Measurements from ENCODE around the gene LAIR2.
A peak's percentile ranks its signal among the peaks of the same experiment; 100 is the strongest.
"Not testable (repeated sequence)": the region's sequence is repeated elsewhere in the genome, so short reads cannot be mapped to it uniquely, and the experiment has no call there.

Gene LAIR2

DNA sequence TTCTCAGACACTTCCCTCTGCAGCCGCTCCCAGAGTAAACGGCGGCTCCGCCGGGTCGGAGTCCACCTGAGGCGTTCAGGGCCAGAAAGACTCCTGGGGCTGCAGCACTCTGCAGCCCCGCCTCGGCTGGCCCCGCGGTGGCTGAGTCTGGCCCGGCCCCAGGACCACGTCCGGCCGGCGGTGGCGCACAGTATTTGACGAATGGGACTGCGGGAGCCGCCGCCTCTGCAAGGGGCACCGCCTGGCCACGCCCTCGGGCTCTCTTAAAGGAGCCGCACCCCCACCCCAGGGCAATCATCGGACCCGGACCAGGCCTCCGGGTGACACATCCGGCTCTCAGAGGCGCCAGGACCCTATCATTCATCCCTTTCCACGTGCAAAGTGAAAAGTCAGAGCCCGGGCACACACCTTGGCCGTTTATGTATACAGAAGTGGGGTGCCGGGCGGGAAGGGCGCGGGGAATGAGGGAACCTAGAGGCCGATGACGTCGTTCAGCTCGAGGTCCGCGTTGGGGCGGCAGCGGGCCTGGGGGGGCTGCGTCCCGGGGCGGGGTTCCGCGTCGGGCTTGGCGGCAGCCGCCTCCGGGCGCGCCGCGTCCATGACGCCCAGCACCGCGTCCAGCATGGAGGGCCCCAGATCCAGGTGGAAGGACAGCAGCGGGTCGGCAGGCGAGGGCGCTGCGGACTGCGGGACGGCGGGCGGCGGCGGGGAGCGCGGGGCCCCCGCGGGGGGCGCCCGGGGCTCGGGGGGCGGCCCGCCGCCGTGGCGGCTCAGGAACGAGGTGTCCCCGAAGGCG lies 37.8 kb upstream of the LAIR2 start:
- peak; percentile 51 for DNase-seq

DNA sequence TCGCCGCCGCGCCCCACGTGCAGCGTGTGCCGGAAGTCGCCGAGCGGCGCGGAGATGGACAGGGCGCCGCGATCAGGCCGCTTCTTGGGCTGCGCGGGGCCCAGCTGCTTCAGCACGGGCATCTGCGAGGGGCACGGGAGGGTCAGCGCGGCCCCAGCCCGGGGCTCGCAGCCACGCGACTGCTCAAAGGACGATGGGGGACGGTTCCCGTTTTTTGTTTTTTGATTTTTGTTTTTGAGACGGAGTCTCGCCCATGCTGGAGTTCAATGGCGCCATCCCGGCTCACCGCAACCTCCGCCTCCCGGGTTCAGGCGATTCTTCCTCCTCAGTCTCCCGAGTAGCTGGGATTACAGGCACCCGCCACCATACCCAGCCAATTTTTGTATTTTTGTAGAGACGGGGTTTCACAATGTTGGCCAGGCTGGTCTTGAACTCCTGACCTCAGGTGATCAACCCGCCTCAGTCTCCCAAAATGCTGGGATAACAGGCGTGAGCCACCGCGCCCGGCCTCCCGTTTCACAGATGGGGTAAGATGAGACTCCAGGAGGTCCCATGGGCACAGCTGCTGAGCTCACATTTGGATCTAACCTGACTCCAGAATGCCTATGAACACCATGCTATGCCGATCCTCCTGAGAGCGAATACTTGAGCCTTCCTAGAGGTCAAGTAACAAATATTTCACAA lies 37.1 kb upstream of the LAIR2 start:
- DNase-seq = no peak

DNA sequence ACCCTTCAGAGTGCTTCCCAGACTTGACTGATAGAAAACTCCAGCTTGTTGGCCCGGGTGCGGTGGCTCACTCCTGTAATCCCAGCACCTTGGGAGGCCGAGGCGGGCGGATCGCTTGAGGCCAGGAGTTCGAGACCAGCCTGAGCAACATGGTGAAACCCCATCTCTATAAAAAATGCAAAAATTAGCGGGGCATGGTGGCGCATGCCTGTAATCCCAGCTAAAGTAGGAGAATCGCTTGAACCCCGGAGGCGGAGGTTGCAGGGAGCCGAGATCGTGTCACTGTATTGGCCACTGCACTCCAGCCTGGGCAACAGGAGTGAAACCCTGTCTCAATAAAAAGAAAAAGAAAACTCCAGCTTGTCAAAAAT lies 36.5 kb upstream of the LAIR2 start:
- DNase-seq = not testable (repeated sequence)

DNA sequence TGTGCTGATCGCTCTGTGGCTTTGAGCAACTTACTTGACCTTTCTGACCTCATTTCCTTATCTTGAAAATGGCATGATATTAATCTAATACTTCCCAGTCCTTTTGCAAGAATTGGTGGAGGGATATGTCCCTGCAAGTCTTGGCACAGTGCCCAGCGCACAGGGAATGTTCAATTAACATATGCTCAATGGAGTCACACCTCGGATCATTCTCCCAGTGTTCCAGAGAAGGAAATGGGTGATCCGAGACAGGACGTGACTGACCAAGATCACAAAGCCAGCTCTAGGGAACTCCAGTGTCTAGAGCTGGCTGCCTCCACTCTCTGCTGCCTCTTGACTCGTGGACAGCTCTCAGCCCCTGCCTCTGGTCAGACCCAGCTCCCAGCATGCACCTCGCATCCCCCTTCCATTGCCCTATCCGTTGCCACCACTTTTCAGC lies 33.1 kb upstream of the LAIR2 start:
- DNase-seq = no peak

DNA sequence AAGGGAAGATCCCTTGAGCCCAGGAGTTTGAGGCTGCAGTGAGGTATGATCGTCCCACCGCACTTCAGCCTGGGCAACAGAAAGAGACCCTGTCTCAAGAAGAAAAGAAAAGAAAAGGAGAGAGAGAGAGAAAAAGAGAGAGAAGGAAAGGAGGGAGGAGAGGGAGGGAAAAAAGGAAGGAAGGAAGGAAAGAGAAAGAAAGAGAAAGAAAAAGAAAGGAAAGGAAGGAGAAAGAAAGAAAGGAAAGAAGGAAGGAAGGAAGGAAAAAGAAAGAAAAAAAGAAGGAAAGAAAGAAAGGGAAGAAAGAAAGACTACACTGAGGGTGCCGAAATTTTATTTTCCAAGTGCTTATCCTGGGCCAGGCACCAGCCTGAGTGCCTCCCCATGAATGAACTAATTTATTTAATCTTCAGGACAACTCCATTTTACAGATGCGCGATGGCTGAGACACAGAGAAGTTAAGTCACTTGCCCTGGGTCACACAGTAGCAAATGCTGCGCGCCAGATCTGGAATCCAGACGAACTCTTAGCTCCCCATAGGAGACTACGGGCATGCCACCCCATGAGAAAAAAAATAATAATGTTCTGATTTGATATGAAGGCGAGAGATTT lies 32.2 kb upstream of the LAIR2 start:
- no peak for DNase-seq

DNA sequence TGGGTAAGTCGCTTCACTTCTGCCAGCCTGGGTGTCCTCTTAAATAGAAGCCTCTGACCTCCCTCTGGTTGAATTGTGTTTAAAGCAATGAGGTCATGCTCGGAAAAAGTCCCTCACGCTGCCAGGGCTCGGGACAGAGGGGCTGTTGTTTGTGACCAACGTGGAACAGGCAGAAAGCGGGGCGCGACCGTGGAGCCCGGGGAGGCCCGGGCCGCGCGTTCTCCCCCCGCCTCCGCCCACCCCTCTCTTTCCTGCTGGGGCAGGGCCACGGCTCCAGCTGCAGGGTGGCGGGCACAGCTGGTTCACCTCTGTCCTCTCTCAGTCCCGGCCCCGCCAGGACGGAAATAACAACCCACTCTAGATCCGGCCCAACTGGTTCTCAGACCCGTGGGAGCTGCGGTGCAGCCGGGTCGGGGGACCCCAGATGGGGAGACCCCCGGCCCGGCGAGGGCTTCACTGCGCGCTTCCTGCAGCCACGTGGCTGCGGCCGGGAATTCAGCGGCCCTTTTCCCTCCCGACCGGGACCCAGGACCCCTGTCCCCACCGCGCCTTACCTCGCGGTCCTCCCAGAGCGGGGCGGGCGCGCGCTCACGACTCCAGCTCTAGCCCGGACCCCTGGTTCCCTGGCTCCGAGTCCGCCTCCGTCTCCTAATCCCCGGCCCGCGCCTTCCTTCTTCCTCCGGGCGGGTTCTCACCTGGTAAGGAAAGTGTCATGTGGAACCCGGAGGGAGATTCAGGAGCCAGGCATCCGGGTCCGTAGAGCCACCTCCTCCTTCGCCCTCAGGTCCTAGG lies 31.4 kb upstream of the LAIR2 start:
- no peak for DNase-seq

DNA sequence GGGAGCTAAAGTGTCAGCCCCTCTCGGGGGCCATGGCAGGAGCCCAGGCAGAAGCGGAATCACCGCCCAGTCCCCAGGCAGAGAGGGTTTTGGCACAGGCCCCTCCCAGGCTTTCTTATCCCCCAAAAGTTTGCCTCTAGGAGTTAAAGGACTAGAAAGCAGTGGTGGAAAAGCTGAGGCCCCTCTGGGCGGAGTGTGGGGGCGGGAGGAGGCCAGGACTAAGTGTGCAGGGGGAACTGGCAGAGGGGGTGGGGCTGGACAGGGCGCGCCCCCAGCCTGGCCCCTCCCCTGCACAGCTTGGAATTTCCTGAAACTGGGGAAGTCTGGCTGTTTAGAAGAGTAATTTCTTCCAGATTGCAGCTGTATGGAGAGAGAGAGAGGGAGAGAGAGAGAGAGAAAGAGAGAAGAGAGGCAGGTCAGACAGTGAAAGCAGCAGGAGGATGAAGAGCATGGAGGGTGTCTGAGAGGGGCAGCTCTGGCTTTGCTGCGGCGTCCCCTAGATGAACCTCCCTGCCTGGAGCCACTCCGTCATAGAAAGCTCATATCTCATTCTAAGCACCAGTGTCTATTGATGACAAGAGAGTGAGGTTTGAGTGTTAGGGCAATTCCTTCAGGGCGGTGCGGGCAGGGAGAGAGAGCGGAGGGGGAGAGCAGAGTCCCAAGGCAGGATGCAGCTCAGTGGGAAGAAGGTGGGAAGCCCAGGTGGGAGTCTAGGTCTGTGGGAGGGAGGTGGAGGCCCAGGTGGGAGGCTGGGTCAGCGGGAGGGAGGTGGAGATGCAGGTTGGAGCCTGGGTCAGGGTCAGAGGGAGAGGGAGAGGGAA lies 29.4 kb upstream of the LAIR2 start, which contains the start of gene CDC42EP5:
Gene CDC42EP5 (minus strand): TSS at position 226 of the 821 bp plus-strand sequence. CDS start 7,749 bp downstream, outside the sequence.
- no peak for DNase-seq

DNA sequence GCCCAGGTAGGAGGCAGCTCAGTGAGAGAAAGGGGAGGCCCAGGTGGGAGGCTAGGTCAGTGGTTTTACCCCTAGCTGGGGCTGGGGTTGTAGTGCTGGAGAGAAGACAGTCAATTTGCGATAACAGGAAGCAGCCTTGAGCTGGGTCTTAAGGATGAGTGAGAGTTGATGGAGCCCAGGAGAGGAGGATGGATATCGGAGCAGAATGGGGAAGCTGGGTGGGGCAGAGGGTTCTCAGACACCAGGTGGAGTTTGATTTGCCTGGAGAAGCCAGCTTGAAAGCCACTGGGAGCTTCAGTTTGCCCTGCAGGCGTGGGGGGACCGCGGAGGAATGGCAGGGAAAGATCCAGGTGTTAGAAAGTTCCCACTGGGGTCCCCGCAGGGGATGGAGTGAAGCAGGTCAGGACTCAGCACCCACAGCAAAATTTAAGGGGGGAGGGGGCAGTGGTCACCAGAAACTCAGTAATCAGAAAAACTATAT lies 28.7 kb upstream of the LAIR2 start:
- no peak for DNase-seq

DNA sequence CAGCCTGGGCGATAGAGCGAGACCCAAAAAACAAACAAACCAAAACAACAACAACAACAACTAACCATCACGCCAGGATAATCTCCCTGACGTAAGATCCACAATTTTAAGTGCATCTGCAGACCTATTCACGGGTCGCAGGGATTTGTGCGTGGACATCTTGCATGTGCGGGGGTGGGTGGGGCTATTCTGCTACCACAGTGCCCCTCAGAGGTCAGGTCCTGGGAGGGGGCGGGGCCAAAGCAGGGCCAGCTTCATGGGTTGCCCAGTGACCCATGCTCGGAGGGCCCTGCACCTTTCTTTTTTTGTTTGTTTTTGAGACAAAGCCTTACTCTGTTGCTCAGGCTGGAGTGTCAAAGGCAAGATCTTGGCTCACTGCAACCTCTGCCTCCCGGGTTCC lies 26.9 kb upstream of the LAIR2 start:
- DNase-seq = no peak

DNA sequence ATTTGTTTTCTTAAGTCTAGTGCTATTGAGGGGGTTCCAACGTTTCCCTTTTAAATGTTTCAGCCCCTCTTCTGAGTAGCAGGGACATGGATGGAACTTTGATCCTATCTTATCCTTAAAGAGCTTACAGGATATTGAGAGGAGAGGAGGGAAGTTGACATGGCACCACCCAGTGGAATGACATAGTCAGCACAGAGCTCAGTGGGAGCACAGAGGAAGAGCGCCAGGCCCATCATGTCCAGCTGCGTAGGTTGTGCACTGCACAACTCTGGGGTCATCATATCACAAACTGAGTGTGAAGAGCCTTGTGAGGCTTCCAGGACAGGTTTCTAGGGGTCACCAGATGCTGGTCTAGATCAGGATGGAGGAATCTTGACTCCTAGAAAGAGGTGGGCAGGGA lies 25.0 kb upstream of the LAIR2 start:
- DNase-seq = no peak

DNA sequence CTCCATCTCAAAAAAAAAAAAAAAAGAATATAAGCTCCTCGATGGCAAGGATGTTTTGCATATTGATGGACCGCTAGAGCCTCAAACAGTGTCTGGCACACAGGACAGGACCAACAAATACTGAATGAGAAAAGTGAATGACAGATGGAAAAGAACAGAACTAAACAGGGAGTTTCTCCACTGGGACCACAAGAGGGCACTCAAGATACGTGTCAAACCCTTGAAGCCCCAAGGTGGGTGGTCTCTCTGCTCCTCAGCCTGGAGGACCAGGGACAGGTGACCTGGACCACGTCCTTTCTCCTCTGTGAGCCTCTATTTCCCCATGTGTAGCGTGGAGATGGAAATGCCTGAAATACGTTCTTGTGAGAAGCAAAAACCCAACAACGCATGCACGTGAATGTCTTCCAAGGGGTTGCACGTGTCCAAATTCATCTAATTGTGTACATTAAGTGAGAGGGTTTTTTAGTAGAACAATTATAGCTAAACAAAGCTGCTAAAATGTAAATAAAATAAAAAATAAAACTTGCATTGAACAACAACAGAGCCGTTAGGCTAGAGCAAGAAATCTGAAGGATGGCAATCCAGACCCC lies 23.9 kb upstream of the LAIR2 start:
- DNase-seq = peak; percentile 12

DNA sequence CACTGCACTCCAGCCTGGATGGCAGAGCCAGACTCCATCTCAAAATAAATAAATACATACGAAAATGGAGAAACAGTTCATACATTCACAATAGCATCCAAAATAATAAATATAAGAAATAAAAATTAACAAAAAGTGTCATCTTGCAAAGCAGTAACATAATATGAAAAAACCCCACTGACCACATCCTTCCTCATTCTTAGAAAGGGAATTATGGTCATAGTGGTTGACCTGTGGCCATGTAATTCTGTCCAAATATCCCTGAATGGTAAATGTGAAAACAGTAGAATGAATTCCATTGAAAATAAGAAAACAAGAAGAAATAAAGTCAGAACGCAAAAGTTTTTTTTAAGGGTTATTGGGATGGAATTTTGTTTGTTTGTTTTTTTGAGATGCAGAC lies 22.6 kb upstream of the LAIR2 start:
- no peak for DNase-seq

DNA sequence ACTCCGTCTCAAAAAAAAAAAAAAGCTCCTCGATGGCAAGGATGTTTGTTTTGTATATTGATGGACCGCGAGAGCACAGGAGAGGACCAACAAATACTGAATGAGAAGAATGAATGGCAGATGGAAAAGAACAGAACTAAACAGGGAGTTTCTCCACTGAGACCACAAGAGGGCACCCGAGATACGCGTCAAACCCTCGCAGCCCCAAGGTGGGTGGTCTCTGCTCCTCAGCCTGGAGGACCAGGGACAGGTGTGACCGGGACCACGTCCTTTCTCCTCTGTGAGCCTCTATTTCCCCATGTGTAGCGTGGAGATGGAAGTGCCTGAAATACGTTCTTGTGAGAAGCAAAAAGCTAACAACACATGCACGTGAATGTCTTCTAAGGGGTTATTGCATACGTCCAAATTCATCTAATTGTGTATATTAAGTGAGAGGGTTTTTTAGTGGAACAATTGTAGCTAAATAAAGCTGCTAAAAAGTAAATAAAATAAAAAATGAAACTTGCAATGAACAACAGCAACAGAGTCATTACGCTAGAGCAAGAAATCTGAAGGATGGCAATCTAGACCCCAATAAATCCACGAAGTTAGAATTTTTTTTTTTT lies 21.2 kb upstream of the LAIR2 start:
- DNase-seq = no peak

DNA sequence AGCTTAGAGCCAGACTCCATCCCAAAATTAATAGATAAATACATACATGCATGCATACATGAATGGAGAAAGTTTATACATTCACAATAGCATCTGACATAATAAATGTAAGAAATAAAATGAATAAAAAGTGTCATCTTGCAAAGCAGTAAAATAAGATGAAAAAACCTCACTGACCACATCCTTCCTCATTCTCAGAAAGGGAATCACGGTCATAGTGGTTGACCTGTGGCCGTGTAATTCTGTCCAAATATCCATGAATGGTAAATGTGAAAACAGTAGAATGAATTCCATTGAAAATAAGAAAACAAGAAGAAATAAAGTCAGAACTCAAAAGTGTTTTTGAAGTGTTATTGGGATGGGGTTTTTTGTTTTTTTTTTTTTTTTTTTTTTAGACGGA lies 19.7 kb upstream of the LAIR2 start:
- DNase-seq = no peak

DNA sequence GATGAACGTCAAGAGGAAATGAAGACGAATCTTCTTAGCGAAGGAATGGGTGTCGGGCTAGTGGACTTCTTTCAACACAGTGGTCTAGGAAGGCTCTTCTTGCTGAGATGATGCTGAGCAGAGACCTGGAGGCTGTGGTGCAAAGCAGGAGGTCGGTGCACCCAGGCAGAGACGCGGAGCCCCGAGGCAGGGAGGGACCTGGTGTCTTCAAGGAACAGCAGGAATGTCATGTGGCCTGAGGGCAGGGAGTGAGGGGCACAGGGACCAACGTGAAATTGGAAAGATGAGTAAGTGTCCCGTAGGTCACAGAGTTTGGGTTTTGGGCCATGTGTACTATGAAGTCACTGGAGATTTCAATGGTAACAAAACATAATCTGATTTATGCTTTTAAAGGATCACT lies 18.2 kb upstream of the LAIR2 start:
- no peak for DNase-seq

DNA sequence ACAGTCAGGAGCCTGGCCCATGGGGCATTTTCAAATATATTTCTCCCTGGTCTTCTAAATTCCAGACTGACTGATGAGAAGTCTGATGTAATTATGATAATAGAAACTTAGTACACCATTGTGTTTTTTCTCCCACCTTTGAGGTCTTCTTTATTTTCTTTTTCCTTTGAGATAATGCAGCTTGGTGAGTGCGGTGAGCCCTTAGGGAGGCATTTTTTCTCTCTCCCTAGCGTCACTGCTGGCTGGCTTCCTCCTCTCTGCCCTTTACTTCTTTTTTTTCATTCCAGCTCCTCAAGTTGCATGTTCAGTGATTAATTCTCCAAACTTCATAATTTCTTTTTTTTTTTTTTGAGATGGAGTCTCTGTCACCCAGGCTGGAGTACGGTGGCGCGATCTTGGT lies 16.8 kb upstream of the LAIR2 start:
- DNase-seq = no peak

DNA sequence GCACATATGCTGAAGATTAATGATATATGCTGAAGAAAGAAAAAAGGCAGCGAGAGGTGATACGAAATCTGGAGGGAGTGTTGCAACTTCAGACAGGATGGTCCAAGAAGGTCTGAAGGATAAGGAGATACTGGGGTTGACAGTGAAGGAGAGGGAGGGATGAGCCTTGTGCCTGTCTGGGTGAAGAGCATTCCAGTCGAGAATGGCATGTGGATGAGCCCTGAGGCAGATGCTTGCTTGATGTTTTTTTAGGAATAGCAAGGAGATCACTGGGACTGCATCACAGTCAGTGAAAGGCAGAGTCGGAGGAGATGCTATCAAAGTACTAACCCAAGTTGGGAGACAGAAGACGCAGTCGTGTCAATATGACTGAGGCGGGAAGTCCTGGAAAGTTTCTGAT lies 13.3 kb upstream of the LAIR2 start:
- DNase-seq = no peak

DNA sequence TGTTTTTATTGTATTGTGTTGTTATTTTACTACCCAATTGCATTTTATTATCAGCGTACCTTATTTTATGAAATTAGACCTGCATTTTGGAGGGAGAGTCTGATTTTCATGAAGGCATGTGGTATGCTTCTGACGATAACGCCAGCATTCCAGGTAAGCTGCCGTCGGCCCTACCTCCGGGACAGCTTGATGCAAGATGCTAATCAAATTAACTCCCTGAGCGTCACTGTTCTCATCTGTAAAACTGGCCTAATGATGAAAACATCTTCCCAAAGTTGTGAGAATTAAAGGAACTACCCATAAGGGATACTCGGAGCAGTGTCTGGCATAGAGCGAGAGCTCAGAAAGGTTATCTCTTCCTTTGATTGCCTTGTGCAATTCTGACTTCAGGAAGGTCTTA lies 12.9 kb upstream of the LAIR2 start:
- no peak for DNase-seq

DNA sequence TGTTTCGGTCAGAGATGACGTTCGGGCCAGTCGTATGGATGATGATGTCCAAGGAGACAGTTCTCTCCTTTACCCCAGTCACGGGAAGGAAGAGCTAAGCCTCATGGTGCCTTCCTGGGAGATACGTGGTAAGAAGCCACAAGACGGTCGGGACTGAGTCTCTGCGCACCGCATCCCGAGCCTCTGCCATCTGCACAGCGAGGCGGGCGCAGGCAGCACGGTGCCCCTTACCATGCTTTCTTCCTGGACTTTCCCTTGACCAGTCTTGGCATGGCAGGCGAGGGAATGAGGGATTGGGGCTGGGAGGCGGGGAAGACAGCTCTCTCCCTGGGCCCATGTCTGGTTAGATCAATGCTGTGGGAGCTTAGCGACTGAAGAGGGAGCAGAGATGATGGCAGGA lies 10.1 kb upstream of the LAIR2 start:
- no peak for DNase-seq

DNA sequence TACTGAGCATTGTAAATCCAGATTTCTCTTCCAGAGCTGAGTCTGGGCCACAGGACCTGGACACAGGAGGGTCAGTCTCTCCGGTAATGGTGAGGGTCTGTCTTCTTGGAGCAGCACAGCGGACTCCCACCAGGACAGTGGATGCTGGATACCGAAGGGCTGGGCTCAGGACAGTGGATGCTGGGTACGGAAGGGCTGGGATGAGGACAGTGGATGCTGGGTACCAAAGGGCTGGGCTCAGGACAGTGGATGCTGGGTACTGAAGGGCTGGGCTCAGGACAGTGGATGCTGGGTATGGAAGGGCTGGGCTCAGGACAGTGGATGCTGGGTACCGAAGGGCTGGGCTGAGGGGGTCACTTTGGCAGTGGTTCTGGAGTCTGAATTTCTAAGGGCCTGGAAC lies 9.6 kb upstream of the LAIR2 start:
- DNase-seq = not testable (repeated sequence)

DNA sequence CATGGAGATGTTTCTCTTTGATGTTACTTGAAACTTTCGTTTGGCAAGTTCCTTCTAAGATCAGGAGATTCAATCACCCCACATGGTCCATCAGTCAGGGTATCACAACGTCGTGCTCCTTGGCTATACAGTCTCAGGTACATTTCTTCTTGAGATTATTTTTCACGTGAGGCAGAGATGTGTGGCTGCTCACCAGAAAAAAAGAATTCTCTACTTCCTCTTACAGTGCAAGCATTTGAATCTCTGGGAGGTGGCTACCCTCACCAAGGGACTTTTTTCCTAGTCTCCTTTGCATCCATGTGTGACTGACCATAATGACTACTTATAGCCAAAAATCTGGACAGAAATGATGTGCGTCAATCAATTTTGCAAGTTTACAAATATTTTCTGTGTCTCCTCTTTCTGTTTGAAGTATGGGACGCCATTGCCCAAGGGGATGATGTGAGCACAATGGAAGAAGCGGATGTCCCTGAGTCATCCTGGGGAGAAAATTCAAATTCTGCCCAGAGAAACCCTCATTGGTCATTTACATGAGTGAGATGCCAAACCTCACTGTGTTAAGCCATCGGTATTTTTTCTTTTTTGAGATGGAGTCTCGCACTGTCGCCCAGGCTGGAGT lies 8.6 kb upstream of the LAIR2 start:
- no peak for DNase-seq

Data from NCI-H510A treated with DMSO at 0.1 percent for 48 hours (cell line).